ENCODE data around the gene EMP3.

Gene EMP3

DNA sequence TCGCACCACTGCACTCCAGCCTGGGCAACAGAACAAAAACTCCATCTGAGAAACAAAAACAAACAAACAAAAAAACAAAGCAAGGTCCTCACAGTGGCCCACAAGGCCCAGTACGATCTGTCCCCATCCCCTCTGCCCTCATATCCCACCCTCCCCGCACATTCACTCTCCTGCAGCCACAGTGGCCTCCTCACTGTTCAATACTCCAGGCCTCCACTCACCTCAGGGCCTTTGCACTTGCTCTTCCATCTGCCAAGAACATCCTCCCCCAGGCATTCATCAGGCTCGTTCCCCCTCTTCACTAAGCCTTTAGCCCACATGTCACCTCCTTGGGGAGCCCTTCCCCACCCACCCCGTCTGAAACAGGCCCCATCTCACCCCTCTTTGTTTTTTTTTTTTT is 33.8 kb downstream of the EMP3 start:
- TF ChIP-seq EGR1 (IDR thresholded peaks at IDR 0.05) (no peak), TAF1 (IDR thresholded peaks at IDR 0.05; ENCODE audit: low read depth) (no peak), TEAD4 (IDR thresholded peaks at IDR 0.05) (no peak), EP300 (IDR thresholded peaks at IDR 0.05; ENCODE audit: borderline replicate concordance) (no peak), RAD21 (IDR thresholded peaks at IDR 0.05; ENCODE audit: low read depth) (no peak), FOXM1 (IDR thresholded peaks at IDR 0.05; ENCODE audit: borderline replicate concordance, low read depth) (no peak), YY1 (IDR thresholded peaks at IDR 0.05; ENCODE audit: low read depth) (no peak), TCF12 (IDR thresholded peaks at IDR 0.05; ENCODE audit: low read depth) (no peak), NFIC (IDR thresholded peaks at IDR 0.05) (no peak), ZBTB7A (IDR thresholded peaks at IDR 0.05; ENCODE audit: low read depth) (no peak), CEBPB (IDR thresholded peaks at IDR 0.05) (no peak)
- TF ChIP-seq, protein P1, sequence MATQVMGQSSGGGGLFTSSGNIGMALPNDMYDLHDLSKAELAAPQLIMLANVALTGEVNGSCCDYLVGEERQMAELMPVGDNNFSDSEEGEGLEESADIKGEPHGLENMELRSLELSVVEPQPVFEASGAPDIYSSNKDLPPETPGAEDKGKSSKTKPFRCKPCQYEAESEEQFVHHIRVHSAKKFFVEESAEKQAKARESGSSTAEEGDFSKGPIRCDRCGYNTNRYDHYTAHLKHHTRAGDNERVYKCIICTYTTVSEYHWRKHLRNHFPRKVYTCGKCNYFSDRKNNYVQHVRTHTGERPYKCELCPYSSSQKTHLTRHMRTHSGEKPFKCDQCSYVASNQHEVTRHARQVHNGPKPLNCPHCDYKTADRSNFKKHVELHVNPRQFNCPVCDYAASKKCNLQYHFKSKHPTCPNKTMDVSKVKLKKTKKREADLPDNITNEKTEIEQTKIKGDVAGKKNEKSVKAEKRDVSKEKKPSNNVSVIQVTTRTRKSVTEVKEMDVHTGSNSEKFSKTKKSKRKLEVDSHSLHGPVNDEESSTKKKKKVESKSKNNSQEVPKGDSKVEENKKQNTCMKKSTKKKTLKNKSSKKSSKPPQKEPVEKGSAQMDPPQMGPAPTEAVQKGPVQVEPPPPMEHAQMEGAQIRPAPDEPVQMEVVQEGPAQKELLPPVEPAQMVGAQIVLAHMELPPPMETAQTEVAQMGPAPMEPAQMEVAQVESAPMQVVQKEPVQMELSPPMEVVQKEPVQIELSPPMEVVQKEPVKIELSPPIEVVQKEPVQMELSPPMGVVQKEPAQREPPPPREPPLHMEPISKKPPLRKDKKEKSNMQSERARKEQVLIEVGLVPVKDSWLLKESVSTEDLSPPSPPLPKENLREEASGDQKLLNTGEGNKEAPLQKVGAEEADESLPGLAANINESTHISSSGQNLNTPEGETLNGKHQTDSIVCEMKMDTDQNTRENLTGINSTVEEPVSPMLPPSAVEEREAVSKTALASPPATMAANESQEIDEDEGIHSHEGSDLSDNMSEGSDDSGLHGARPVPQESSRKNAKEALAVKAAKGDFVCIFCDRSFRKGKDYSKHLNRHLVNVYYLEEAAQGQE (IDR thresholded peaks at IDR 0.05; ENCODE audit: low read depth): no peak
- TF ChIP-seq, protein P2, sequence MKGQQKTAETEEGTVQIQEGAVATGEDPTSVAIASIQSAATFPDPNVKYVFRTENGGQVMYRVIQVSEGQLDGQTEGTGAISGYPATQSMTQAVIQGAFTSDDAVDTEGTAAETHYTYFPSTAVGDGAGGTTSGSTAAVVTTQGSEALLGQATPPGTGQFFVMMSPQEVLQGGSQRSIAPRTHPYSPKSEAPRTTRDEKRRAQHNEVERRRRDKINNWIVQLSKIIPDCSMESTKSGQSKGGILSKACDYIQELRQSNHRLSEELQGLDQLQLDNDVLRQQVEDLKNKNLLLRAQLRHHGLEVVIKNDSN (IDR thresholded peaks at IDR 0.05): no peak
- TF ChIP-seq, protein P3, sequence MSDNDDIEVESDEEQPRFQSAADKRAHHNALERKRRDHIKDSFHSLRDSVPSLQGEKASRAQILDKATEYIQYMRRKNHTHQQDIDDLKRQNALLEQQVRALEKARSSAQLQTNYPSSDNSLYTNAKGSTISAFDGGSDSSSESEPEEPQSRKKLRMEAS (IDR thresholded peaks at IDR 0.05): no peak

DNA sequence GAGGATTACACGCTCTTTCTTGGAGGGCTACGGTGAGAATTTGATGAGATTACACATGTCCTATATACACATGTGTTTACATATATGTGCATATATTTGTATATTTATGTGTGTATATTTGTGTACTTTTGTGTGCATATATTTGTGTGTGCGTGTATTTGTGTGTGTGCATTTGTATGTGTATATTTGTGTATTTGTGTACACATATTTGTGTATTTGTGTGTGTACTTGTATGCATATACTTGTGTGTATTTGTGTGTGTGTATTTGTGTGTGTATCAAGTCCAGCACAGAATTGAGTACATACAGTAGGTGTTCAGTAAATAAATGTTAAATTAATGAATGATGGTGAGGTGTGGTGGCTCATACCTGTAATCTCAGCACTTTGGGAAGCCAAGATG is 36.6 kb downstream of the EMP3 start:
- TF ChIP-seq CEBPB (IDR thresholded peaks at IDR 0.05): no peak
- TF ChIP-seq TCF12 (IDR thresholded peaks at IDR 0.05; ENCODE audit: low read depth): no peak
- TF ChIP-seq, protein P3 (IDR thresholded peaks at IDR 0.05): no peak
- no peak for TF ChIP-seq ZBTB7A (IDR thresholded peaks at IDR 0.05; ENCODE audit: low read depth)

DNA sequence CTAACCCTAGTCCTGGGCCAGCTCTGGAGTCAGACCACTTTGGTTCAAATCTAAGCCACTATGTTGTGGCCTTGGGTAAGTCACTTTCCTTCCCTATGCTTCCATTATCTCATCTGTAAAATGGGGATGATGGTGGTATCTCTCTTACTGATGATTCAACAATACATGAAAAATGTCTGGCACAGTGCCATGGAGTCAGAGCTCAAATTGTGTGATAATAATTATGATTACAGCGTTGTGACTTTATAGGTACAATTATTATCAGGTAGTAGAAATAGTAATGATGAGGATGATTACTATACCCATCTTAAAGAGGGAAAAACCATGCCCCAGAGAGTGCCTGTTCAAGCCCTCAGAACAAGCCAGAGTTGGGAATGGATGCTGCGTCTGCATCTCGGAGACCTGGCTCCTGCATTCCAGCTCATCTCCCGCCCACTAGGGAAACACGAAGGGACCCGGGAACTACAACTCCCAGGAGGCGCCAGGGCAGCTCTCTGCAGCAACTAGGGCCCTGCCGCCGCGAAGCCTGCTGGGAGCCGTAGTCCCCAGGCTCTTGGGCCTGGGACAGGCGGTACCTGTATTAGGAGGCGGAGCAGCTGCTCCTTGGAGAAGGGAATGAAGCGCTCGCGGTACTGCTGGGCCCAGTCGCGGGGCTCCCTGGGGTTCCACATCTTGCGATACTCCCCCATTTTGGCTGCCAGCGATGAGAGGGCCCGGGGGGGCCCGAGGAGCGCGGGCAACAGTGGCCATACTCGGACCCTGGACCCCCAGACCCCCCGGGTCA is 37.6 kb downstream of the EMP3 start:
- TF ChIP-seq ZBTB7A (IDR thresholded peaks at IDR 0.05; ENCODE audit: low read depth) (peak; percentile 96), TEAD4 (IDR thresholded peaks at IDR 0.05) (peak; percentile 77), TCF12 (IDR thresholded peaks at IDR 0.05; ENCODE audit: low read depth) (no peak; the same call in 1 of the 2 replicates)

DNA sequence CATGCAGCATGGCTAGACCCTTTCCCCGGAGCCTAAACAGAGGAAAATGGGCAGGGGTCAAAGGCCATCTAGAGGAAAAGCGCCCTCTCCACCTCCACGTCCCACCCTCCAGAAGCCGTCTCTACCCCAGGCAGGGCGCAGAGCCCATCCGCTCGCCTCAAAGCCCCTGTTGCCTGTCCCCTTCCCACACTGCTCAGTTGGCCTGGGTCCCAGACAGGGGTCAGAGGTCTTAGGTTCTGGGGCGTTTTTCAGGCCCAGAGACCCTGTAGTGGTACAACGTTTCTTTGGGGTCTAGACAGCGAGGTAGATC is 38.1 kb downstream of the EMP3 start:
- TF ChIP-seq CREB1 (IDR thresholded peaks at IDR 0.05; ENCODE audit: low read depth): no peak
- TF ChIP-seq NFIC (IDR thresholded peaks at IDR 0.05): no peak; the same call in 1 of the 2 replicates
- TF ChIP-seq TEAD4 (IDR thresholded peaks at IDR 0.05): no peak
- no peak for TF ChIP-seq EP300 (IDR thresholded peaks at IDR 0.05; ENCODE audit: borderline replicate concordance)
- TF ChIP-seq ZBTB7A (IDR thresholded peaks at IDR 0.05; ENCODE audit: low read depth): no peak; the same call in 1 of the 2 replicates
- no peak for TF ChIP-seq TCF12 (IDR thresholded peaks at IDR 0.05; ENCODE audit: low read depth)
- TF ChIP-seq, protein P1 (IDR thresholded peaks at IDR 0.05; ENCODE audit: low read depth): no peak
- no peak for TF ChIP-seq YY1 (IDR thresholded peaks at IDR 0.05; ENCODE audit: low read depth)
- no peak; the same call in 1 of the 2 replicates for TF ChIP-seq TAF1 (IDR thresholded peaks at IDR 0.05; ENCODE audit: low read depth)
- TF ChIP-seq RAD21 (IDR thresholded peaks at IDR 0.05; ENCODE audit: low read depth): no peak
- TF ChIP-seq CEBPB (IDR thresholded peaks at IDR 0.05): no peak

DNA sequence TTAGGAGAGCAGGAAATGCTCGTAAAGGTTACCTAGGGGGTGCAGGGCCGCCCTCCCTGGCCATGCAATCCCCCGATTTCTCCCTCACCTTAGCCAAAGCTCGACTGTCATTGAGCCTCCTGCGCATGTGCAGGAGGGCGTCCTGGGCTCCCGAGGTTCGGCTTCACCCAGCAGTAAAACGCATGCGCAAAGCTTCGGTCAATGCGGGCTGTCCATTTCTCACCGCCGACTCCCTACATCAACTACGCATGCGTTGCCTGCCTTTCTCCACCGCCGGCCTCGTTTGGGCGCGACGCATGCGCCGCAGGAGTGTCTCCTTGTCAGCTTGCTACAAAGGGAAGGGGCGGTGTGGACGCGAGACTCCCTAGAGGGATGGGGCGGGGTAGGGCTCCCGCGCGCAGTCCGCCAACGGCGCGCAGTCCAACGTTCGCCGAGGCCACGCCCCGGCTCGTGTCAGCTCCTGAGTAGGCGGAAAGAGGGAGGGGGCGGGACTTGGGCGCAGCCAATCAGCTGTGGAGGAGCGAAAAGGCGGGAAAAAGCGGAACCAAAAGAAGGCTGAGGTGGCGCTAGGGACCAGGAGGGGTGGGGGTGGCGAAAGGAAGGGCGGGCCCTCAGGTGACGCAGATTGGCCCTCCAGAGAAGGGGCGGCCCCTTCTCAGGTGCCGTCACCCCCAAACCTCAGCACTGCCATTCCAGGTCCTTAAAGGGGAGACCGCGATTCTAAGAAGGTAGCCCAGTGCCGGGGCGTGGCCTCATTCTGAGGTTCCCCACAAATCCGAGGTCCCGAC is 38.7 kb downstream of the EMP3 start, which contains the start of the genes SYNGR4 and TMEM143:
TSS of gene SYNGR4 (plus strand) at position 558 of the 788 bp plus-strand sequence. CDS start 1,476 bp downstream, outside the sequence.
TSS of gene TMEM143 (minus strand) at position 131 of the 788 bp plus-strand sequence. CDS start at position 111, 20 bp downstream.
- peak; percentile 41 for TF ChIP-seq CREB1 (IDR thresholded peaks at IDR 0.05; ENCODE audit: low read depth)
- TF ChIP-seq CEBPB (IDR thresholded peaks at IDR 0.05): no peak
- TF ChIP-seq FOXM1 (IDR thresholded peaks at IDR 0.05; ENCODE audit: borderline replicate concordance, low read depth): no peak
- no peak for TF ChIP-seq TCF12 (IDR thresholded peaks at IDR 0.05; ENCODE audit: low read depth)
- TF ChIP-seq EP300 (IDR thresholded peaks at IDR 0.05; ENCODE audit: borderline replicate concordance): no peak
- TF ChIP-seq TAF1 (IDR thresholded peaks at IDR 0.05; ENCODE audit: low read depth): peak; percentile 62; the same call in 1 of the 2 replicates
- TF ChIP-seq ZBTB7A (IDR thresholded peaks at IDR 0.05; ENCODE audit: low read depth): 0 out of 2 replicates have a peak, but pooled peaks have one; percentile 50
- peak; percentile 82; the same call in 1 of the 2 replicates for TF ChIP-seq EGR1 (IDR thresholded peaks at IDR 0.05)
- no peak for TF ChIP-seq NFIC (IDR thresholded peaks at IDR 0.05)
- no peak for TF ChIP-seq YY1 (IDR thresholded peaks at IDR 0.05; ENCODE audit: low read depth)
- TF ChIP-seq, protein P2 (IDR thresholded peaks at IDR 0.05): peak; percentile 41; the same call in 1 of the 2 replicates
- TF ChIP-seq, protein P1 (IDR thresholded peaks at IDR 0.05; ENCODE audit: low read depth): no peak
- TF ChIP-seq, protein P3 (IDR thresholded peaks at IDR 0.05): peak; percentile 96
- TF ChIP-seq TEAD4 (IDR thresholded peaks at IDR 0.05): no peak; the same call in 1 of the 2 replicates
- no peak for TF ChIP-seq RAD21 (IDR thresholded peaks at IDR 0.05; ENCODE audit: low read depth)

Data from Ishikawa (cell line).